HS-27A (cell line): ENCODE data around the gene SMLR1.

ENCODE experiments used
- DNase-seq: peaks from one replicate; pipeline ENCODE4 v3.0.0-alpha.2; 2012; ENCODE audit warnings: low read depth, missing footprints

SMLR1 gene

GRCh38 chr6:130851026-130851425 lies 23.8 kb downstream of the SMLR1 start:
- DNase-seq = no peak

GRCh38 chr6:130852844-130853554 lies 25.8 kb downstream of the SMLR1 start:
- no peak for DNase-seq

GRCh38 chr6:130853555-130854183 lies 26.5 kb downstream of the SMLR1 start:
- no peak for DNase-seq

- no peak for DNase-seq
These were observed 30.8 kb downstream of the SMLR1 start for GRCh38 chr6:130858054-130858453.

- no peak for DNase-seq
These were observed 31.4 kb downstream of the SMLR1 start for GRCh38 chr6:130858498-130859160.

- DNase-seq = no peak
These were observed 32.1 kb downstream of the SMLR1 start for GRCh38 chr6:130859161-130859867.

- DNase-seq = no peak
These were observed 35.2 kb downstream of the SMLR1 start for GRCh38 chr6:130862370-130862769.

GRCh38 chr6:130863415-130864230 lies 36.4 kb downstream of the SMLR1 start:
- DNase-seq = no peak

- DNase-seq = no peak
These were observed 37.1 kb downstream of the SMLR1 start for GRCh38 chr6:130864344-130864743.

- DNase-seq = no peak
These were observed 38.6 kb downstream of the SMLR1 start for GRCh38 chr6:130865793-130866192.

- no peak for DNase-seq
These were observed 42.5 kb downstream of the SMLR1 start for GRCh38 chr6:130869681-130870080.

GRCh38 chr6:130870179-130870880 lies 43.1 kb downstream of the SMLR1 start:
- no peak for DNase-seq

- peak; percentile 42 for DNase-seq
These were observed 45.3 kb downstream of the SMLR1 start for GRCh38 chr6:130872250-130873095.

GRCh38 chr6:130873746-130874145 lies 46.5 kb downstream of the SMLR1 start:
- DNase-seq = no peak

- DNase-seq = no peak
These were observed 52.6 kb downstream of the SMLR1 start for GRCh38 chr6:130879826-130880225.

- DNase-seq = no peak
These were observed 55.2 kb downstream of the SMLR1 start for GRCh38 chr6:130882370-130882769.

- DNase-seq = peak; percentile 67
These were observed 58.4 kb downstream of the SMLR1 start for GRCh38 chr6:130885392-130886192.
